Bronchial epithelial cell (primary cell): ENCODE measurements around the gene FAM78B. TPM values are rescaled to one million over a fixed set of nuclear protein-coding genes. Genes with fewer than 3 reads are reported as not detected.

Source experiments
- DNase-seq: peaks from one replicate; pipeline ENCODE4 v3.0.0-alpha.2; 2010; ENCODE audit warnings: low read depth
- FAIRE-seq: peaks from 2 replicates; lab custom pipeline; 2011; peaks lifted over from hg19 to GRCh38; lab: Jason Lieb, UNC
- H3K27me3 ChIP-seq: 2 replicates; pipeline ENCODE4 v1.5.1; 2011; ENCODE audit warnings: low read length; ENCODE audit not compliant: control insufficient read depth, insufficient read depth
- H3K36me3 ChIP-seq: 2 replicates; pipeline ENCODE4 v1.5.1; 2011; ENCODE audit warnings: low read length; ENCODE audit not compliant: control insufficient read depth, insufficient read depth
- H3K4me3 ChIP-seq: 2 replicates; pipeline ENCODE4 v1.5.1; 2011; ENCODE audit warnings: mild to moderate bottlenecking, low read depth, low read length, control low read depth
- total RNA-seq: library from RNA; depleted of rRNA; stranded (reverse); fragments of >200 nt; gene quantifications from 2 replicates; pipeline ENCODE4 v1.2.1, GENCODE V29; 2014
- TF ChIP-seq, protein P1 (sequence below): IDR thresholded peaks from 2 replicates; pipeline ENCODE4 v1.5.1; 2011; ENCODE audit warnings: mild to moderate bottlenecking, moderate library complexity, low read length, control low read depth, inconsistent platforms; ENCODE audit not compliant: insufficient read depth, severe bottlenecking

Gene FAM78B
- total RNA-seq, 1 donor from 2014 or later, result 0.26 TPM

DNA sequence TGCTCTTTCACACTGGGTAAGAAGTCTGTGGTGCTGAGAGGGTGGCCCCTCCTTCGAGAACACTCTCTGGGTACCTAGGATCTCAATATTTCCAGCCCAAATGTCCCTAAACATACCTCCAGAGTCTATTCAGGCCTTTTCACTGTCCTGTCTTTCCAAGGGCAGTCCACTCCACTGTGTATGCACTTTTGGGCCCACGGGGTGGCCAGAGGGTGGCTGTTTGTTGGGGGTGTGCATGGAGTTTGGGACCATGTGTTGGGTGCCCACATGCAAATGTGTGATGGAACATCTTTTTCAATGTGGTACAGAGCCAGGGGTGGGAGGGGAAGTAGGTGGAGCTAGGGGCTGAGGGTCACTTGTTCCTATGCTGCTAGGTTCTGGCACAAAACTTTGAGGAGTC, 87.5 kb downstream of the FAM78B start:
- Histone ChIP-seq H3K36me3 (no peaks in the 10 kb centered on the region), H3K27me3 (no peaks in the 10 kb centered on the region), H3K4me3 (no peak overlapping the region)
- DNase-seq (no peak), FAIRE-seq (no peak)
- TF ChIP-seq, protein P1, sequence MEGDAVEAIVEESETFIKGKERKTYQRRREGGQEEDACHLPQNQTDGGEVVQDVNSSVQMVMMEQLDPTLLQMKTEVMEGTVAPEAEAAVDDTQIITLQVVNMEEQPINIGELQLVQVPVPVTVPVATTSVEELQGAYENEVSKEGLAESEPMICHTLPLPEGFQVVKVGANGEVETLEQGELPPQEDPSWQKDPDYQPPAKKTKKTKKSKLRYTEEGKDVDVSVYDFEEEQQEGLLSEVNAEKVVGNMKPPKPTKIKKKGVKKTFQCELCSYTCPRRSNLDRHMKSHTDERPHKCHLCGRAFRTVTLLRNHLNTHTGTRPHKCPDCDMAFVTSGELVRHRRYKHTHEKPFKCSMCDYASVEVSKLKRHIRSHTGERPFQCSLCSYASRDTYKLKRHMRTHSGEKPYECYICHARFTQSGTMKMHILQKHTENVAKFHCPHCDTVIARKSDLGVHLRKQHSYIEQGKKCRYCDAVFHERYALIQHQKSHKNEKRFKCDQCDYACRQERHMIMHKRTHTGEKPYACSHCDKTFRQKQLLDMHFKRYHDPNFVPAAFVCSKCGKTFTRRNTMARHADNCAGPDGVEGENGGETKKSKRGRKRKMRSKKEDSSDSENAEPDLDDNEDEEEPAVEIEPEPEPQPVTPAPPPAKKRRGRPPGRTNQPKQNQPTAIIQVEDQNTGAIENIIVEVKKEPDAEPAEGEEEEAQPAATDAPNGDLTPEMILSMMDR, result no peak

GRCh38 chr1:166073489-166073888, 93.3 kb downstream of the FAM78B start:
- DNase-seq, result no peak
- no peaks in the 10 kb centered on the region for H3K36me3 ChIP-seq
- TF ChIP-seq, protein P1, result no peak
- H3K4me3 ChIP-seq, result no peak overlapping the region
- H3K27me3 ChIP-seq, result no peaks in the 10 kb centered on the region
- no peak for FAIRE-seq

GRCh38 chr1:166069390-166069789, 97.4 kb downstream of the FAM78B start:
- Histone ChIP-seq H3K4me3 (no peak overlapping the region), H3K27me3 (no peaks in the 10 kb centered on the region), H3K36me3 (no peaks in the 10 kb centered on the region)
- DNase-seq (no peak), FAIRE-seq (no peak)
- TF ChIP-seq, protein P1, result no peak

- Histone ChIP-seq H3K4me3 (no peak overlapping the region), H3K36me3 (no peaks in the 10 kb centered on the region), H3K27me3 (no peaks in the 10 kb centered on the region)
- TF ChIP-seq, protein P1, result no peak
- FAIRE-seq (no peak), DNase-seq (no peak)
Observed at GRCh38 chr1:166066107-166066506, 100.7 kb downstream of the FAM78B start.

DNA sequence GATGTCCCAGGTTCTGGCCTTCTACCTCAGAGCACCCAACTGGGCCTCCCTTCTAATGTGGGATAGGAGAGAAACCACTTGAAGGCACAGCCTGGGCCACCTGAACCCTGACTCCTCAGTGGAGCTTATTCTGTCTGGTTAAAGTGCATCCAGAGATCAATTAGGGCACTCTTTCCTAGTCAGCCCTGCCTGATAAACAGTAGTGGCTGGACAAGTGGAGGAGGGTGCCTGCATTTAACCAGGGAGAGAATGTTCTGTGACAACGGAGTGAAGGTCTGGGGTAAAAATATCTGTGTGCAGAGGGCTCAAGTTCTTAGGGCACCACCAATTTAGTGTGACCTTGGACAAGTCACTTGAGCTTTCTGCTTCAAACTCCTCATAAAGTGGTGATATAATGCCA, 101.8 kb downstream of the FAM78B start:
- Histone ChIP-seq H3K27me3 (no peaks in the 10 kb centered on the region), H3K4me3 (no peak overlapping the region), H3K36me3 (no peaks in the 10 kb centered on the region)
- no peak for FAIRE-seq
- no peak for DNase-seq
- TF ChIP-seq, protein P1, result no peak

- Histone ChIP-seq H3K36me3 (no peaks in the 10 kb centered on the region), H3K4me3 (no peak overlapping the region), H3K27me3 (no peaks in the 10 kb centered on the region)
- no peak for FAIRE-seq
- TF ChIP-seq, protein P1, result no peak
- no peak for DNase-seq
Observed at GRCh38 chr1:166064313-166064926, 102.4 kb downstream of the FAM78B start.
